Astrocyte (in vitro differentiated cells and primary cell): ENCODE measurements around the gene ALPP. TPM values are rescaled to one million over a fixed set of nuclear protein-coding genes. Genes with fewer than 3 reads are reported as not detected.

Experiments
- DNase-seq: peaks from one replicate; pipeline ENCODE4 v3.0.0-alpha.2; 2010; ENCODE audit warnings: low read depth
- FAIRE-seq: peaks from 2 replicates; lab custom pipeline; 2011; peaks lifted over from hg19 to GRCh38; lab: Jason Lieb, UNC
- H2AFZ ChIP-seq: 2 replicates; pipeline ENCODE4 v1.6.0; 2012; ENCODE audit warnings: low read depth, low read length, inconsistent platforms
- H3K27ac ChIP-seq: 2 replicates; pipeline ENCODE4 v1.5.1; 2011; ENCODE audit warnings: low read depth, low read length, inconsistent platforms
- H3K27me3 ChIP-seq: 2 replicates; pipeline ENCODE4 v1.6.0; 2011; ENCODE audit warnings: low read length, inconsistent platforms; ENCODE audit not compliant: insufficient read depth
- H3K36me3 ChIP-seq: 2 replicates; pipeline ENCODE4 v1.5.1; 2011; ENCODE audit warnings: low read length, inconsistent platforms; ENCODE audit not compliant: insufficient read depth
- H3K4me1 ChIP-seq: 2 replicates; pipeline ENCODE4 v1.5.1; 2011; ENCODE audit warnings: low read length, inconsistent platforms; ENCODE audit not compliant: insufficient read depth
- H3K4me2 ChIP-seq: 2 replicates; pipeline ENCODE4 v1.6.0; 2012; ENCODE audit warnings: low read length, inconsistent platforms
- H3K4me3 ChIP-seq: 2 replicates; pipeline ENCODE4 v1.5.1; 2011; ENCODE audit warnings: low read depth, mild to moderate bottlenecking, low read length, inconsistent platforms; ENCODE audit not compliant: insufficient read depth
- H3K79me2 ChIP-seq: 2 replicates; pipeline ENCODE4 v1.6.0; 2012; ENCODE audit warnings: mild to moderate bottlenecking, low read length, inconsistent platforms; ENCODE audit not compliant: insufficient read depth
- H3K9ac ChIP-seq: 2 replicates; pipeline ENCODE4 v1.6.0; 2012; ENCODE audit warnings: mild to moderate bottlenecking, low read length, inconsistent platforms
- H3K9me3 ChIP-seq: 2 replicates; pipeline ENCODE4 v1.5.1; 2012; ENCODE audit warnings: low read depth, mild to moderate bottlenecking, low read length, inconsistent platforms; ENCODE audit not compliant: insufficient read depth
- H4K20me1 ChIP-seq: 2 replicates; pipeline ENCODE4 v1.6.0; 2012; ENCODE audit warnings: low read length, inconsistent platforms; ENCODE audit not compliant: insufficient read depth
- H3K27ac Mint-ChIP-seq: one replicate; pipeline ENCODE4 v1.8.0; 2021; ENCODE audit warnings: mild to moderate bottlenecking, mixed read lengths; ENCODE audit not compliant: unreplicated experiment
- H3K27me3 Mint-ChIP-seq: one replicate; pipeline ENCODE4 v1.8.0; 2021; ENCODE audit warnings: low read depth, mixed read lengths; ENCODE audit not compliant: unreplicated experiment
- H3K36me3 Mint-ChIP-seq: one replicate; pipeline ENCODE4 v1.8.0; 2021; ENCODE audit warnings: low read depth, mixed read lengths; ENCODE audit not compliant: unreplicated experiment
- H3K4me1 Mint-ChIP-seq: one replicate; pipeline ENCODE4 v1.8.0; 2021; ENCODE audit warnings: low read depth, mixed read lengths; ENCODE audit not compliant: unreplicated experiment
- H3K4me3 Mint-ChIP-seq: one replicate; pipeline ENCODE4 v1.8.0; 2021; ENCODE audit warnings: mild to moderate bottlenecking, moderate library complexity, mixed read lengths; ENCODE audit not compliant: unreplicated experiment
- H3K9me3 Mint-ChIP-seq: one replicate; pipeline ENCODE4 v1.8.0; 2021; ENCODE audit warnings: mild to moderate bottlenecking, mixed read lengths; ENCODE audit not compliant: unreplicated experiment
- CTCF ChIP-seq: IDR thresholded peaks from 2 replicates; pipeline ENCODE4 v1.5.1; 2011; ENCODE audit warnings: low read depth, mild to moderate bottlenecking, inconsistent platforms, low read length, moderate library complexity; ENCODE audit not compliant: insufficient read depth
- EZH2 ChIP-seq: IDR thresholded peaks from 2 replicates; pipeline ENCODE4 v1.6.1; 2012; ENCODE audit warnings: mild to moderate bottlenecking, low read length, inconsistent platforms; ENCODE audit not compliant: insufficient read depth
- total RNA-seq: library from RNA; stranded (reverse); gene quantifications from 2 replicates; pipeline ENCODE4 v1.2.1, GENCODE V29; 2021

ALPP gene
- total RNA-seq, 1 donor from 2014 or later, result 0.32 TPM

- Histone ChIP-seq H3K36me3 (no peaks in the 10 kb centered on the region), H3K9me3 (no peaks in the 10 kb centered on the region), H3K4me1 (no peaks in the 10 kb centered on the region), H3K9ac (no peak overlapping the region), H2AFZ (no peak overlapping the region), H3K27ac (no peak overlapping the region), H4K20me1 (no peaks in the 10 kb centered on the region), H3K4me3 (no peak overlapping the region), H3K4me2 (no peak overlapping the region), H3K27me3 (peaks cover 47% of the 10 kb centered on the region), H3K79me2 (no peaks in the 10 kb centered on the region)
- H3K4me3 Mint-ChIP-seq, result no peak overlapping the region
- no peaks in the 10 kb centered on the region for H3K4me1 Mint-ChIP-seq
- H3K36me3 Mint-ChIP-seq, result no peaks in the 10 kb centered on the region
- DNase-seq, result no peak
- H3K9me3 Mint-ChIP-seq, result peaks cover 8% of the 10 kb centered on the region
- no peak for FAIRE-seq
- peaks cover 39% of the 10 kb centered on the region for H3K27me3 Mint-ChIP-seq
- H3K27ac Mint-ChIP-seq, result no peak overlapping the region
- TF ChIP-seq CTCF (no peak), EZH2 (no peak)
Measured at GRCh38 chr2:232349546-232349945, 29.0 kb upstream of the ALPP start.

GRCh38 chr2:232349946-232350635 is 28.5 kb upstream of the ALPP start:
- Mint-ChIP-seq H3K36me3 (no peaks in the 10 kb centered on the region), H3K27ac (no peak overlapping the region), H3K4me1 (no peaks in the 10 kb centered on the region), H3K9me3 (peaks cover 11% of the 10 kb centered on the region), H3K4me3 (no peak overlapping the region), H3K27me3 (peaks cover 39% of the 10 kb centered on the region)
- TF ChIP-seq CTCF (no peak), EZH2 (no peak)
- H3K9me3 ChIP-seq, result no peaks in the 10 kb centered on the region
- H3K27me3 ChIP-seq, result peaks cover 47% of the 10 kb centered on the region
- no peak overlapping the region for H3K27ac ChIP-seq
- H3K9ac ChIP-seq, result no peak overlapping the region
- no peak overlapping the region for H2AFZ ChIP-seq
- H4K20me1 ChIP-seq, result no peaks in the 10 kb centered on the region
- H3K4me3 ChIP-seq, result no peak overlapping the region
- H3K79me2 ChIP-seq, result no peaks in the 10 kb centered on the region
- DNase-seq, result no peak
- no peak for FAIRE-seq
- H3K4me2 ChIP-seq, result no peak overlapping the region
- no peaks in the 10 kb centered on the region for H3K4me1 ChIP-seq
- H3K36me3 ChIP-seq, result no peaks in the 10 kb centered on the region
